Fibroblast of lung (primary cell): ENCODE measurements around the gene IFIT1B. TPM values are rescaled to one million over a fixed set of nuclear protein-coding genes. Genes with fewer than 3 reads are reported as not detected.
A peak's percentile ranks its signal among the peaks of the same experiment; 100 is the strongest.

Source experiments
- DNase-seq, 2 donors: peaks; one replicate each; pipeline versions ENCODE4 v3.0.0 to v3.0.0-alpha.2; 2010; ENCODE audit warnings: low read depth in 2 of 2
- H2AFZ ChIP-seq: 2 replicates; pipeline ENCODE4 v1.5.1; 2012; ENCODE audit warnings: low read length, control low read depth, inconsistent platforms
- H3K27ac ChIP-seq: 2 replicates; pipeline ENCODE4 v1.5.1; 2011; ENCODE audit warnings: low read length, control low read depth; ENCODE audit not compliant: insufficient read depth
- H3K27me3 ChIP-seq: 2 replicates; pipeline ENCODE4 v1.5.1; 2011; ENCODE audit warnings: mild to moderate bottlenecking, low read length; ENCODE audit not compliant: control insufficient read depth, insufficient read depth
- H3K36me3 ChIP-seq: 2 replicates; pipeline ENCODE4 v1.5.1; 2011; ENCODE audit warnings: low read length; ENCODE audit not compliant: control insufficient read depth, insufficient read depth
- H3K4me1 ChIP-seq: 2 replicates; pipeline ENCODE4 v1.5.1; 2011; ENCODE audit warnings: low read length; ENCODE audit not compliant: control insufficient read depth, insufficient read depth; ENCODE audit errors: extremely low read depth
- H3K4me2 ChIP-seq: 2 replicates; pipeline ENCODE4 v1.5.1; 2011; ENCODE audit warnings: low read length, control low read depth; ENCODE audit not compliant: insufficient read depth; ENCODE audit errors: extremely low read depth
- H3K4me3 ChIP-seq, 4 experiments: fragments of 200-600 bp in 1 of 4; sonication (generic) in 1 of 4; replicated peaks in 1 of 4; 2 replicates each; pipeline ENCODE4 v1.5.1; 2011 to 2016; ENCODE audit warnings: low read length in 4 of 4, low read depth in 3 of 4, mild to moderate bottlenecking in 3 of 4, control low read depth in 2 of 4, inconsistent platforms in 1 of 4, mixed read lengths in 1 of 4; ENCODE audit not compliant: insufficient read depth in 1 of 4; ENCODE audit errors: control extremely low read depth in 1 of 4
- H3K79me2 ChIP-seq: 2 replicates; pipeline ENCODE4 v1.5.1; 2012; ENCODE audit warnings: mild to moderate bottlenecking, low read length, inconsistent platforms; ENCODE audit not compliant: control insufficient read depth, insufficient read depth
- H3K9ac ChIP-seq: 2 replicates; pipeline ENCODE4 v1.5.1; 2011; ENCODE audit warnings: mild to moderate bottlenecking, low read length, control low read depth; ENCODE audit not compliant: insufficient read depth
- H3K9me3 ChIP-seq: 2 replicates; pipeline ENCODE4 v1.5.1; 2012; ENCODE audit warnings: low read depth, low read length; ENCODE audit not compliant: control insufficient read depth, insufficient read depth
- H4K20me1 ChIP-seq: 2 replicates; pipeline ENCODE4 v1.5.1; 2011; ENCODE audit warnings: low read length; ENCODE audit not compliant: control insufficient read depth, insufficient read depth; ENCODE audit errors: extremely low read depth
- CTCF ChIP-seq, 2 donors: IDR thresholded peaks in 1 of 2; conservative IDR thresholded peaks in 1 of 2; 1 replicate in 1 of 2; 2 replicates in 1 of 2; pipeline ENCODE4 v1.5.1; 2011 to 2012; ENCODE audit warnings: low read length in 2 of 2, control low read depth in 1 of 2, inconsistent platforms in 1 of 2, low read depth in 1 of 2, mild to moderate bottlenecking in 1 of 2
- EZH2 ChIP-seq: IDR thresholded peaks from 2 replicates; pipeline ENCODE4 v1.5.1; 2012; ENCODE audit warnings: low read length, control low read depth, mild to moderate bottlenecking; ENCODE audit errors: missing control alignments
- polyA plus RNA-seq, 2 donors: library from polyadenylated mRNA; depleted of rRNA in 1 of 2; stranded (reverse) in 1 of 2; unstranded in 1 of 2; fragments of >200 nt; gene quantifications; 2 replicates each; pipeline ENCODE4 v1.2.1, GENCODE V29; 2011 to 2012; ENCODE audit warnings: missing spikeins in 1 of 2
- total RNA-seq: library from RNA; depleted of rRNA; stranded (reverse); fragments of >200 nt; gene quantifications from 2 replicates; pipeline ENCODE4 v1.2.1, GENCODE V29; 2014

IFIT1B gene
- total and polyA plus RNA-seq, 2 donors (not counting 1 experiment from before 2014, with no cell fraction given) = under 0.01 TPM; not detected in 1

GRCh38 chr10:89419548-89419947, 41.7 kb downstream of the IFIT1B start:
- H3K4me2 ChIP-seq = peak overlapping the region; percentile 15
- no peak overlapping the region for H2AFZ ChIP-seq
- no peak overlapping the region for H3K27ac ChIP-seq
- peaks cover 24% of the 10 kb centered on the region for H3K79me2 ChIP-seq
- no peak overlapping the region for H3K9ac ChIP-seq
- H3K27me3 ChIP-seq = no peaks in the 10 kb centered on the region
- H4K20me1 ChIP-seq = no peaks in the 10 kb centered on the region
- peaks cover 5% of the 10 kb centered on the region for H3K4me1 ChIP-seq
- no peak for TF ChIP-seq EZH2
- peak; percentile 62 to 63 for TF ChIP-seq CTCF (conservative IDR thresholded peaks at IDR 0.05 in 1 of 2, IDR thresholded peaks at IDR 0.05 in 1 of 2; ENCODE audit: low read depth in 1 of 2, low read length in 2 of 2)
- peak; percentile 21 to 62 for DNase-seq
- no peaks in the 10 kb centered on the region for H3K36me3 ChIP-seq
- no peaks in the 10 kb centered on the region for H3K9me3 ChIP-seq
- peak overlapping the region in 1 of 4 experiments; percentile 35 for H3K4me3 ChIP-seq

- H2AFZ ChIP-seq = no peak overlapping the region
- H3K27me3 ChIP-seq = no peaks in the 10 kb centered on the region
- no peak overlapping the region for H3K4me3 ChIP-seq
- no peak for DNase-seq
- no peaks in the 10 kb centered on the region for H3K36me3 ChIP-seq
- no peak overlapping the region for H3K4me2 ChIP-seq
- H3K4me1 ChIP-seq = peaks cover 3% of the 10 kb centered on the region
- no peak overlapping the region for H3K9ac ChIP-seq
- no peaks in the 10 kb centered on the region for H3K9me3 ChIP-seq
- TF ChIP-seq CTCF (conservative IDR thresholded peaks at IDR 0.05 in 1 of 2, IDR thresholded peaks at IDR 0.05 in 1 of 2; ENCODE audit: low read depth in 1 of 2, low read length in 2 of 2) (no peak), EZH2 (no peak)
- H4K20me1 ChIP-seq = no peaks in the 10 kb centered on the region
- peaks cover 16% of the 10 kb centered on the region for H3K79me2 ChIP-seq
- no peak overlapping the region for H3K27ac ChIP-seq
These were observed 43.2 kb downstream of the IFIT1B start for GRCh38 chr10:89421018-89421476.

- no peak overlapping the region for H3K27ac ChIP-seq
- H3K4me3 ChIP-seq = no peak overlapping the region
- H2AFZ ChIP-seq = no peak overlapping the region
- H3K4me1 ChIP-seq = peaks cover 18% of the 10 kb centered on the region
- no peak for DNase-seq
- no peaks in the 10 kb centered on the region for H3K36me3 ChIP-seq
- no peaks in the 10 kb centered on the region for H3K27me3 ChIP-seq
- no peak for TF ChIP-seq EZH2
- no peak for TF ChIP-seq CTCF (conservative IDR thresholded peaks at IDR 0.05 in 1 of 2, IDR thresholded peaks at IDR 0.05 in 1 of 2; ENCODE audit: low read depth in 1 of 2, low read length in 2 of 2)
- no peaks in the 10 kb centered on the region for H3K79me2 ChIP-seq
- H3K4me2 ChIP-seq = no peak overlapping the region
- no peaks in the 10 kb centered on the region for H4K20me1 ChIP-seq
- H3K9me3 ChIP-seq = no peaks in the 10 kb centered on the region
- H3K9ac ChIP-seq = no peak overlapping the region
These were observed 47.1 kb downstream of the IFIT1B start for GRCh38 chr10:89425000-89425399.
